GM18511 (cell line): ENCODE data around the gene HBEGF.
A peak's percentile ranks its signal among the peaks of the same experiment; 100 is the strongest.

Source experiments
- ATAC-seq: cut with Tn5 transposase; IDR thresholded peaks from one replicate; pipeline ENCODE4 v1.9.1; 2021; ENCODE audit warnings: mild to moderate bottlenecking, moderate library complexity; ENCODE audit not compliant: unreplicated experiment

HBEGF gene

GRCh38 chr5:140346348-140347221 is at the start of gene HBEGF:
HBEGF (minus strand) TSS chr5:140346603; CDS start chr5:140346328, 275 bp downstream.
- ATAC-seq, result peak; percentile 79

- ATAC-seq, result no peak
Observed at GRCh38 chr5:140393738-140394137, 47.3 kb upstream of the HBEGF start.

GRCh38 chr5:140391732-140392131 is 45.3 kb upstream of the HBEGF start:
- no peak for ATAC-seq

- ATAC-seq, result no peak
Observed at GRCh38 chr5:140391312-140391711, 44.9 kb upstream of the HBEGF start.

- ATAC-seq, result no peak
Observed at GRCh38 chr5:140388052-140388451, 41.6 kb upstream of the HBEGF start.

- ATAC-seq, result no peak
Observed at GRCh38 chr5:140383300-140383699, 36.9 kb upstream of the HBEGF start.

GRCh38 chr5:140382866-140383265 is 36.5 kb upstream of the HBEGF start:
- ATAC-seq, result no peak

- ATAC-seq, result no peak
Observed at GRCh38 chr5:140381972-140382371, 35.6 kb upstream of the HBEGF start.

- ATAC-seq, result no peak
Observed at GRCh38 chr5:140381351-140381750, 34.9 kb upstream of the HBEGF start.

- ATAC-seq, result peak; percentile 81
Observed at GRCh38 chr5:140372971-140373487, 26.6 kb upstream of the HBEGF start.

- no peak for ATAC-seq
Observed at GRCh38 chr5:140371356-140372151, 25.2 kb upstream of the HBEGF start.

- ATAC-seq, result no peak
Observed at GRCh38 chr5:140367256-140368013, 21.0 kb upstream of the HBEGF start.

- no peak for ATAC-seq
Observed at GRCh38 chr5:140366589-140367255, 20.3 kb upstream of the HBEGF start.

GRCh38 chr5:140365941-140366340 is 19.5 kb upstream of the HBEGF start:
- ATAC-seq, result no peak

- no peak for ATAC-seq
Observed at GRCh38 chr5:140365282-140365681, 18.9 kb upstream of the HBEGF start.

- no peak for ATAC-seq
Observed at GRCh38 chr5:140364472-140364765, 18.0 kb upstream of the HBEGF start.

- no peak for ATAC-seq
Observed at GRCh38 chr5:140363631-140364471, 17.4 kb upstream of the HBEGF start.

- peak; percentile 94 for ATAC-seq
Observed at GRCh38 chr5:140362875-140363630, 16.6 kb upstream of the HBEGF start.

GRCh38 chr5:140362311-140362710 is 15.9 kb upstream of the HBEGF start:
- ATAC-seq, result no peak
